Measurements from ENCODE around the gene SRPRA.
"Not testable (repeated sequence)": the region's sequence is repeated elsewhere in the genome, so short reads cannot be mapped to it uniquely, and the experiment has no call there.

SRPRA gene

GRCh38 chr11:126268708-126269579 is at the start of gene SRPRA, which contains the start of gene FOXRED1:
TSS of gene SRPRA (minus strand) at chr11:126268895. CDS start at chr11:126268804, 91 bp downstream.
TSS of gene FOXRED1 (plus strand) at chr11:126269154. CDS start at chr11:126269207, 53 bp downstream.
- DNase-seq = peak; percentile 93 to 95

DNA sequence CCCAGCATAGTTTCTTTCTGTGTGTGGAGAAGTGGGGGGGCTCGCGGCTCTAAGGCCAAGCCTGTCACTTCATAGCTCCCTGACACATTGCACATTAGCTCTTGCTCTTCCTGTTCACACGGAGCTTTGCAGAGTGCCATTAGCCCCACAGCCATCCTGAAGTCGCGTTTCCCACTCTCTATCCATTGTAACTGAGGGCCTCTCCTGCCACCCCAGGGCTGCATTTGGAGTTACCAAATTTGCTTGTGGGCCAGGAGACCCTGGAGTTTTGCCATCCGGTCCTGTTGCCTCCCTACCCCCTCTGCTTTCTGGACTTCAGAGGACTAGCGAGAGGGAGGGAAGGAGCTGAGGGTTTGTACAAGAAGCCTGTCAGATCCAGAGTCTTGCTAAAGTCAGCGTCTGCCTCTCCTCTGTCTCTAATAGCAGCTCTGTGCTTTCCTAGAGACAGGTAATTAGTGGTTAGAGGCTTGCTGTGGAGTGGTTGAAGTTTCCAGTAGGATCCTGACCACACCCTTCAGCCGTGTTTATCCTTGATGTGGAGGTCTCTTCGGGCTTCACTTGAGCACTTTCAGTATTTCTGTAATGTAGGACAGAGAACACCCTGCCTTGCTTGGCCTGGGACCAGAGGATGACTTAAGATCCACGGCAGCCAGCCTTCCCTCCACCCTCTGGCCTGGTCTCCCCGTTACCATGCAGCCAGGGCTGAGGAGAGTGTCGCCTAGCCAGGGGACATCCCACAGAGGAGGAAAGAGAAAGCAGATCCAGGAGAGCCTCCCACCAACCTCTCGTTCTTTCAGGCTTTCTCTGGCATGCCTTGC is 49.3 kb upstream of the SRPRA start:
- DNase-seq = peak; percentile 28 to 32

DNA sequence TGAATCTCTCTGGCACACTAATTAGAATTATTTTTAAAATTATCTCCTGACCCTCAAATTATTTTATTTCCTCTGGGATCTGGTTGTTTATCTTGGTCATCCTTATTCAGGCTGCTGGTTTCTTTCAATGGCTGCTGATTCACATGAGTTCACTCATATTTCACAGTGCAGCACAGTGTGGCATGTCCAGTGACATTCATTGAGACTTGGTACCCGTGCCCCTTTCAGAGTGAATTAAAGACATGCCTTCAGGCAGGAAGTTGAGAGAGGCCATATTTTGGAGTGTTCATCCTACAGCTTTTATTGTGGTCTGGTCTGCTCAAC is 48.7 kb upstream of the SRPRA start:
- no peak for DNase-seq

GRCh38 chr11:126313826-126314225 is 45.1 kb upstream of the SRPRA start:
- no peak for DNase-seq

- DNase-seq = no peak
Measured at GRCh38 chr11:126312961-126313360, 44.3 kb upstream of the SRPRA start.

DNA sequence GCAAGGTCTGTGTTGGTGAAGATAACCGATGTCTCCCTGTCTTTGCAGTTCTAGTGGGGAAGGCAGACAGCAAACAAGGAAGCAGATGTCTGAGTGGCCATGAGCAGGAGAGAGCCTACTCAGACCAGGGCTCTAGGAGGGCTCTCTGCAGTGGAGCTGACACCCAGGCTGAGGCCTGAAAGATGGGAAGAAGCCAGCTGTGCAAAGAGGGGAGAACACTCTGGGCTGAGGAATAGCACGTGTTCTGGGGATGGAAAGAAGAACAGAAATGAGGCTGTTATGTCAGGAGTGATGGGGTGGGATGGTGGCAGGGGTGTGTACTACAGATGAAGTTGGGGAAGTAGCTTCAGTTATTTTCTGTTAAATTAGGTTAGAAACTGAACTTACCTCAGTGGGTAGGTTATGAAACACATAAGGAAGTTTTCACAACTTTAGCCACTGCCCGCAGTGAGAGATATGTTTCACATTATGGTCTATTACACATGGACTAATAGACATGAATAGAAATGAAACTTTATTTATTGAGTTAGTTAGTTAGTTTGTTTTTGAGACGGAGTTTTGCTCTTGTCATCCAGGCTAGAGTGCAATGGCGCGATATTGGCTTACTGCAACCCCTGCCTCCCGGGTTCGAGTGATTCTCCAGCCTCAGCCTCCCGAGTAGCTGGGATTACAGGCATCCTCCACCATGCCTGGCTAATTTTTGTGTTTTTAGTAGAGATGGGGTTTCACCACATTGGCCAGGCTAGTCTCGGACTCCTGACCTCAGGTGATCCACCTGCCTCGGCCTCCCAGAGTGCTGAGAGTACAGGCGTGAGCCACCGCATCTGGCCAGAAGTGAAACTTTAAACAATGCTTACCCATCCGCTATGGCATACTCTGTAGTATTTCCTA is 43.0 kb upstream of the SRPRA start:
- peak; percentile 94 to 97 for DNase-seq

- DNase-seq = no peak
Measured at GRCh38 chr11:126310992-126311310, 42.3 kb upstream of the SRPRA start.

- DNase-seq = peak; percentile 55 to 64
Measured at GRCh38 chr11:126310200-126310991, 41.7 kb upstream of the SRPRA start.

- DNase-seq = not testable (repeated sequence)
Measured at GRCh38 chr11:126308771-126309170, 40.1 kb upstream of the SRPRA start.

GRCh38 chr11:126308271-126308671 is 39.6 kb upstream of the SRPRA start:
- no peak for DNase-seq

- peak; percentile 48 to 75 for DNase-seq
Measured at GRCh38 chr11:126307706-126308105, 39.0 kb upstream of the SRPRA start.

DNA sequence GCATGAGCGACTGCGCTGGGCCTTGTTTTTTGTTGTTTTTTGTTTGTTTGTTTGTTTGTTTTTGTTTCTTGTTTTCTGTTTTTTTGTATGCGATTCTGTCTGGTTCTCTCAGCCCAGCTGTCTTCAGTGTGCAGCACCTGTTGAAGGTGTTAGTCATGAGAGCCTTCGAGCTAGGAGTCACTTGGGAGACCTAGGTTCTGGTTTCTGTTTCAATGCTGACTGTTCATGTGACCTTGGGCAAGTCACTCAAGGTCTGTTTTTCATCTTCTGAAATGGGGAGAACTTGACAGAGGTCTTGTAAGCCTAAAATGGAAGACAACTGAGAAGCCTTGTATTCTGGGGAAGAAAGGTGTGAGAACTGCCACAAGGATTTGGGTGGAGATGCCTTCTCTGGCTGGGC is 37.0 kb upstream of the SRPRA start:
- no peak for DNase-seq

- no peak for DNase-seq
Measured at GRCh38 chr11:126304457-126305075, 35.9 kb upstream of the SRPRA start.

- DNase-seq = peak; percentile 82 to 83
Measured at GRCh38 chr11:126303623-126304456, 35.1 kb upstream of the SRPRA start, which contains the start of gene DCPS. TSS of gene DCPS (plus strand) at chr11:126304060. CDS start at chr11:126304081, 21 bp downstream.

GRCh38 chr11:126297004-126297403 is 28.3 kb upstream of the SRPRA start:
- no peak for DNase-seq

GRCh38 chr11:126293726-126294125 is 25.0 kb upstream of the SRPRA start:
- no peak for DNase-seq

GRCh38 chr11:126290887-126291286 is 22.2 kb upstream of the SRPRA start:
- no peak for DNase-seq

DNA sequence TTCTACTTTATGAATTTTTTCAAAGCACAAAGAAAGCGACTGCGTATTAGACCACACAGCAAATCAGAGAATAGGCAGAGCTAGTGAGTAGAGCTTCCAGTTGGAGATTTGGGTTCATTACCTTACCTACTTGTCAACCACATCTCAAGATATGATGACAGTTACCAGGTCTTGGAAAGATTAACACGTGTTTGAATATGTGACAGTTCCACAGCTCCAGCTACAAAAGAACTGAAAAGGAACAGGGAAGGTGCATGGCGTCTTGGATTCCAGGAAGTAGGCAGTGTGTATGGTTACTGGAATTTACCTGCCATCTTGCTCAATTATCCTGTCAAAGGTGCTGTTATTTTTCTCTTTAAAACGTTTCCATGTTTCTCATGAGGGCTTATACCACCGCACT is 19.5 kb upstream of the SRPRA start:
- no peak for DNase-seq

DNA sequence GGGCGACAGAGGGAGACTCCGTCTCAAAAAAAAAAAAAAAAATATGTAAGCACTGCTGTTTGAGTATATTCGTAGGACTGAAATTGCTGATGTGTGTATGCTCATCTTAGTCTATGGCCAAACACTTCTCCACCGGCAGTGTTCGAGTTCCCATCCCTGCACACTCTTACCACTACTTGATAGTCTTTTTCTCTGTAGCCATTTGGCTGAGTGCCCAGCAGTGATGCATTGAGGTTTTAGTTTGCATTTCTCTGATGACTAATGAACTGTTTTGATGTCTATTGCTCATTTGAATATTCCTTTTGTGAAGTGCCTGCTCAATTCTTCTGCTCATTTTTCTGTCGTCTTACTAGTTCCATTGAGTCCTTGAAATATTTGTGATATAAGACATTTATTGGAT is 16.1 kb upstream of the SRPRA start:
- DNase-seq = peak; percentile 34 to 47

All from AML-193 (cell line).